HepG2 (cell line): Measurements from ENCODE around the gene LIME1. TPM values are rescaled to one million over a fixed set of nuclear protein-coding genes. Genes with fewer than 3 reads are reported as not detected.

Experiments
- FOSL1 ChIP-seq: sonication (generic); formaldehyde crosslinking; IDR thresholded peaks from 2 replicates; pipeline ENCODE4 v1.9.0; 2021; ENCODE audit warnings: missing genetic modification reagents, borderline replicate concordance
- FOSL2 ChIP-seq: sonication (generic); formaldehyde crosslinking; IDR thresholded peaks from 2 replicates; pipeline ENCODE4 v1.4.0; 2020; ENCODE audit warnings: missing genetic modification reagents
- NCOA5 ChIP-seq: sonication (generic); formaldehyde crosslinking; IDR thresholded peaks from 2 replicates; pipeline ENCODE4 v1.4.0; 2020; ENCODE audit warnings: missing genetic modification reagents
- NFKB2 ChIP-seq: sonication (generic); formaldehyde crosslinking; IDR thresholded peaks from 2 replicates; pipeline ENCODE4 v1.4.0; 2020; ENCODE audit warnings: missing genetic modification reagents, borderline replicate concordance
- PITX1 ChIP-seq: sonication (generic); formaldehyde crosslinking; IDR thresholded peaks from 2 replicates; pipeline ENCODE4 v1.5.1; 2020; ENCODE audit warnings: mild to moderate bottlenecking, missing genetic modification reagents
- POLR2G ChIP-seq: fragments of 200-400 bp; formaldehyde crosslinking; IDR thresholded peaks from 2 replicates; pipeline ENCODE4 v1.6.1; 2018; ENCODE audit warnings: mild to moderate bottlenecking, low read depth, low read length, moderate library complexity
- TARDBP ChIP-seq: sonication (generic); formaldehyde crosslinking; IDR thresholded peaks from 2 replicates; pipeline ENCODE4 v1.8.0; 2022; ENCODE audit warnings: mild to moderate bottlenecking, missing genetic modification reagents
- ZNF484 ChIP-seq: sonication (generic); formaldehyde crosslinking; IDR thresholded peaks from 2 replicates; pipeline ENCODE4 v1.5.1; 2020; ENCODE audit warnings: mild to moderate bottlenecking, low read depth, missing genetic modification reagents, borderline replicate concordance
- ZNF598 ChIP-seq: sonication (generic); formaldehyde crosslinking; IDR thresholded peaks from 2 replicates; pipeline ENCODE4 v1.5.1; 2020; ENCODE audit warnings: mild to moderate bottlenecking, missing genetic modification reagents, borderline replicate concordance
- ZNF788 ChIP-seq: sonication (generic); formaldehyde crosslinking; IDR thresholded peaks from 2 replicates; pipeline ENCODE4 v1.5.0; 2020; ENCODE audit warnings: mild to moderate bottlenecking, missing genetic modification reagents, borderline replicate concordance
- polyA plus RNA-seq, 8 experiments: library from polyadenylated mRNA; depleted of rRNA in 3 of 8; stranded (reverse) in 7 of 8; unstranded in 1 of 8; fragments of >200 nt; fragmentation: Illumina TruSeq in 4 of 8; extraction: Trizol in 4 of 8; gene quantifications; 2 replicates each; pipeline versions ENCODE4 v1.2.1 to v1.2.3, GENCODE V29; 2011 to 2016; ENCODE audit warnings: low read depth in 4 of 8, missing spikeins in 1 of 8, mixed read lengths in 1 of 8; ENCODE audit not compliant: insufficient read depth in 1 of 8
- total RNA-seq, 5 experiments: library from RNA; depleted of rRNA; stranded (reverse); fragments of >200 nt; fragmentation: Illumina TruSeq; extraction: Trizol; gene quantifications; 2 replicates each; pipeline ENCODE4 v1.2.3, GENCODE V29; 2016; ENCODE audit warnings: low read depth in 1 of 5
- TF ChIP-seq, protein P1 (sequence below), 2 experiments: sonication (generic) in 1 of 2; formaldehyde crosslinking in 1 of 2; IDR thresholded peaks; 2 replicates each; pipeline versions ENCODE4 v1.6.1 to v1.9.0; 2014 to 2022; ENCODE audit warnings: antibody characterized with exemption in 1 of 2, borderline replicate concordance in 1 of 2, inconsistent platforms in 1 of 2, low read depth in 1 of 2, missing genetic modification reagents in 1 of 2
- TF ChIP-seq, protein P2 (sequence below): fragments of 450-650 bp; IDR thresholded peaks from 2 replicates; pipeline ENCODE4 v1.6.1; 2017; ENCODE audit warnings: mild to moderate bottlenecking
- TF ChIP-seq, protein P3 (sequence below): IDR thresholded peaks from 2 replicates; pipeline ENCODE4 v1.6.1; 2012; ENCODE audit warnings: low read depth, low read length, improper control_type of control experiment

The LIME1 gene
- total and polyA plus RNA-seq, 2 of the 13 experiments (the other 11 are each of a cell fraction or from before 2014, with no cell fraction given): 13.0 to 61.5 TPM

DNA sequence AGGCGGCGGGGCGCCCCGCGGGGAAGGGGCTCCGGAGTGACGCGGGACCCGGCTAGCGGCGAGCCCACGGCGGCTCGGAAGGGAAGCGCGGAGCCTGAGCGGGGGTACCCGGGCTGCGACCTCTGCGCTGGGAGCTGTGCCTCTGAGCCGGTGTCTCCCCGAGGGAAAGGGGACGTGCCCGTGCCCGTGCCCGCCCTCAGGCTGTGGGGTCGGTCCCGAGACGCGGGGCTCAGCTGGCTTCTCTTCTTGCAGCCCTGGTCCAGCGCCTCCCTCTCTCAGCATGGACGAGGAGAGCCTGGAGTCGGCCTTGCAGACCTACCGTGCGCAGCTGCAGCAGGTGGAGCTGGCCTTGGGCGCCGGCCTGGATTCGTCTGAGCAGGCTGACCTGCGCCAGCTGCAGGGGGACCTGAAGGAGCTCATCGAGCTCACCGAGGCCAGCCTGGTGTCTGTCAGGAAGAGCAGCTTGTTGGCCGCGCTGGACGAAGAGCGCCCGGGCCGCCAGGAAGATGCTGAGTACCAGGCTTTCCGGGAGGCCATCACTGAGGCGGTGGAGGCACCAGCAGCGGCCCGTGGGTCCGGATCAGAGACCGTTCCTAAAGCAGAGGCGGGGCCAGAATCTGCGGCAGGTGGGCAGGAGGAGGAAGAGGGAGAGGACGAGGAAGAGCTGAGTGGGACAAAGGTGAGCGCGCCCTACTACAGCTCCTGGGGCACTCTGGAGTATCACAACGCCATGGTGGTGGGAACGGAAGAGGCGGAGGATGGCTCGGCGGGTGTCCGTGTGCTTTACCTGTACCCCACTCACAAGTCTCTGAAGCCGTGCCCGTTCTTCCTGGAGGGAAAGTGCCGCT lies 27.9 kb upstream of the LIME1 start (continued):
- TF ChIP-seq FOSL2 (no peak), POLR2G (no peak), NCOA5 (CRISPR knock-in tag) (no peak), TARDBP (CRISPR knock-in tag) (no peak), ZNF484 (CRISPR knock-in tag) (no peak), NFKB2 (CRISPR knock-in tag) (no peak), ZNF598 (CRISPR knock-in tag) (no peak; the same call in 1 of the 2 replicates), ZNF788 (CRISPR knock-in tag) (no peak; the same call in 1 of the 2 replicates), PITX1 (CRISPR knock-in tag) (no peak), FOSL1 (CRISPR knock-in tag) (no peak)
- TF ChIP-seq, protein P1, sequence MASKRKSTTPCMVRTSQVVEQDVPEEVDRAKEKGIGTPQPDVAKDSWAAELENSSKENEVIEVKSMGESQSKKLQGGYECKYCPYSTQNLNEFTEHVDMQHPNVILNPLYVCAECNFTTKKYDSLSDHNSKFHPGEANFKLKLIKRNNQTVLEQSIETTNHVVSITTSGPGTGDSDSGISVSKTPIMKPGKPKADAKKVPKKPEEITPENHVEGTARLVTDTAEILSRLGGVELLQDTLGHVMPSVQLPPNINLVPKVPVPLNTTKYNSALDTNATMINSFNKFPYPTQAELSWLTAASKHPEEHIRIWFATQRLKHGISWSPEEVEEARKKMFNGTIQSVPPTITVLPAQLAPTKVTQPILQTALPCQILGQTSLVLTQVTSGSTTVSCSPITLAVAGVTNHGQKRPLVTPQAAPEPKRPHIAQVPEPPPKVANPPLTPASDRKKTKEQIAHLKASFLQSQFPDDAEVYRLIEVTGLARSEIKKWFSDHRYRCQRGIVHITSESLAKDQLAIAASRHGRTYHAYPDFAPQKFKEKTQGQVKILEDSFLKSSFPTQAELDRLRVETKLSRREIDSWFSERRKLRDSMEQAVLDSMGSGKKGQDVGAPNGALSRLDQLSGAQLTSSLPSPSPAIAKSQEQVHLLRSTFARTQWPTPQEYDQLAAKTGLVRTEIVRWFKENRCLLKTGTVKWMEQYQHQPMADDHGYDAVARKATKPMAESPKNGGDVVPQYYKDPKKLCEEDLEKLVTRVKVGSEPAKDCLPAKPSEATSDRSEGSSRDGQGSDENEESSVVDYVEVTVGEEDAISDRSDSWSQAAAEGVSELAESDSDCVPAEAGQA (IDR thresholded peaks at IDR 0.05; ENCODE audit: low read depth): no peak
- TF ChIP-seq, protein P1 (CRISPR knock-in tag; IDR thresholded peaks at IDR 0.05; ENCODE audit: borderline replicate concordance): no peak
- TF ChIP-seq, protein P2, sequence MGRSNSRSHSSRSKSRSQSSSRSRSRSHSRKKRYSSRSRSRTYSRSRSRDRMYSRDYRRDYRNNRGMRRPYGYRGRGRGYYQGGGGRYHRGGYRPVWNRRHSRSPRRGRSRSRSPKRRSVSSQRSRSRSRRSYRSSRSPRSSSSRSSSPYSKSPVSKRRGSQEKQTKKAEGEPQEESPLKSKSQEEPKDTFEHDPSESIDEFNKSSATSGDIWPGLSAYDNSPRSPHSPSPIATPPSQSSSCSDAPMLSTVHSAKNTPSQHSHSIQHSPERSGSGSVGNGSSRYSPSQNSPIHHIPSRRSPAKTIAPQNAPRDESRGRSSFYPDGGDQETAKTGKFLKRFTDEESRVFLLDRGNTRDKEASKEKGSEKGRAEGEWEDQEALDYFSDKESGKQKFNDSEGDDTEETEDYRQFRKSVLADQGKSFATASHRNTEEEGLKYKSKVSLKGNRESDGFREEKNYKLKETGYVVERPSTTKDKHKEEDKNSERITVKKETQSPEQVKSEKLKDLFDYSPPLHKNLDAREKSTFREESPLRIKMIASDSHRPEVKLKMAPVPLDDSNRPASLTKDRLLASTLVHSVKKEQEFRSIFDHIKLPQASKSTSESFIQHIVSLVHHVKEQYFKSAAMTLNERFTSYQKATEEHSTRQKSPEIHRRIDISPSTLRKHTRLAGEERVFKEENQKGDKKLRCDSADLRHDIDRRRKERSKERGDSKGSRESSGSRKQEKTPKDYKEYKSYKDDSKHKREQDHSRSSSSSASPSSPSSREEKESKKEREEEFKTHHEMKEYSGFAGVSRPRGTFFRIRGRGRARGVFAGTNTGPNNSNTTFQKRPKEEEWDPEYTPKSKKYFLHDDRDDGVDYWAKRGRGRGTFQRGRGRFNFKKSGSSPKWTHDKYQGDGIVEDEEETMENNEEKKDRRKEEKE: no peak
- TF ChIP-seq, protein P3, sequence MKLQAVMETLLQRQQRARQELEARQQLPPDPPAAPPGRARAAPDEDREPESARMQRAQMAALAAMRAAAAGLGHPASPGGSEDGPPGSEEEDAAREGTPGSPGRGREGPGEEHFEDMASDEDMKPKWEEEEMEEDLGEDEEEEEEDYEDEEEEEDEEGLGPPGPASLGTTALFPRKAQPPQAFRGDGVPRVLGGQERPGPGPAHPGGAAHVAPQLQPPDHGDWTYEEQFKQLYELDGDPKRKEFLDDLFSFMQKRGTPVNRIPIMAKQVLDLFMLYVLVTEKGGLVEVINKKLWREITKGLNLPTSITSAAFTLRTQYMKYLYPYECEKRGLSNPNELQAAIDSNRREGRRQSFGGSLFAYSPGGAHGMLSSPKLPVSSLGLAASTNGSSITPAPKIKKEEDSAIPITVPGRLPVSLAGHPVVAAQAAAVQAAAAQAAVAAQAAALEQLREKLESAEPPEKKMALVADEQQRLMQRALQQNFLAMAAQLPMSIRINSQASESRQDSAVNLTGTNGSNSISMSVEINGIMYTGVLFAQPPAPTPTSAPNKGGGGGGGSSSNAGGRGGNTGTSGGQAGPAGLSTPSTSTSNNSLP: no peak
